Measurements from ENCODE around the gene DARS1. TPM values are rescaled to one million over a fixed set of nuclear protein-coding genes. Genes with fewer than 3 reads are reported as not detected.

Gene DARS1
- total and polyA plus RNA-seq, 2 experiments from 2014 or later: 115 to 148 TPM

DNA sequence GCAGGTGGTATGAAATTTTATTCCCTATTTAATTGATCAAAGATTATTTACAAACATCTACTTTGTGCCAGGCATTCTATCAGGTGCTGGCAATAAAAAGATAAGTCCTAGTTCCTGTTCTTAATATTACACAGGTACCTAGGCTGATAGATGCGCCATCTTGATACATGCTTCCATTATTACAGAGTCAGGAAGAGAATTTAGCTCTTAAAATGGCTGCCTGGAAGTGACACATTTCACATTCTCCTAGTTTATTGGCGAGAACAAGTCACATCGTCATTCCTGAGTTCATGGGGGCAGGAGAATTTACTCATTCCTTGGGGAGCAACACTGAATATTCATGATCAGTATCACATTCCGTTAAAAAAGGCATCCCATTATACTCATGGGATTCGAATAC is 1.1 kb upstream of the DARS1 start (continued):
- TF ChIP-seq, protein P1, sequence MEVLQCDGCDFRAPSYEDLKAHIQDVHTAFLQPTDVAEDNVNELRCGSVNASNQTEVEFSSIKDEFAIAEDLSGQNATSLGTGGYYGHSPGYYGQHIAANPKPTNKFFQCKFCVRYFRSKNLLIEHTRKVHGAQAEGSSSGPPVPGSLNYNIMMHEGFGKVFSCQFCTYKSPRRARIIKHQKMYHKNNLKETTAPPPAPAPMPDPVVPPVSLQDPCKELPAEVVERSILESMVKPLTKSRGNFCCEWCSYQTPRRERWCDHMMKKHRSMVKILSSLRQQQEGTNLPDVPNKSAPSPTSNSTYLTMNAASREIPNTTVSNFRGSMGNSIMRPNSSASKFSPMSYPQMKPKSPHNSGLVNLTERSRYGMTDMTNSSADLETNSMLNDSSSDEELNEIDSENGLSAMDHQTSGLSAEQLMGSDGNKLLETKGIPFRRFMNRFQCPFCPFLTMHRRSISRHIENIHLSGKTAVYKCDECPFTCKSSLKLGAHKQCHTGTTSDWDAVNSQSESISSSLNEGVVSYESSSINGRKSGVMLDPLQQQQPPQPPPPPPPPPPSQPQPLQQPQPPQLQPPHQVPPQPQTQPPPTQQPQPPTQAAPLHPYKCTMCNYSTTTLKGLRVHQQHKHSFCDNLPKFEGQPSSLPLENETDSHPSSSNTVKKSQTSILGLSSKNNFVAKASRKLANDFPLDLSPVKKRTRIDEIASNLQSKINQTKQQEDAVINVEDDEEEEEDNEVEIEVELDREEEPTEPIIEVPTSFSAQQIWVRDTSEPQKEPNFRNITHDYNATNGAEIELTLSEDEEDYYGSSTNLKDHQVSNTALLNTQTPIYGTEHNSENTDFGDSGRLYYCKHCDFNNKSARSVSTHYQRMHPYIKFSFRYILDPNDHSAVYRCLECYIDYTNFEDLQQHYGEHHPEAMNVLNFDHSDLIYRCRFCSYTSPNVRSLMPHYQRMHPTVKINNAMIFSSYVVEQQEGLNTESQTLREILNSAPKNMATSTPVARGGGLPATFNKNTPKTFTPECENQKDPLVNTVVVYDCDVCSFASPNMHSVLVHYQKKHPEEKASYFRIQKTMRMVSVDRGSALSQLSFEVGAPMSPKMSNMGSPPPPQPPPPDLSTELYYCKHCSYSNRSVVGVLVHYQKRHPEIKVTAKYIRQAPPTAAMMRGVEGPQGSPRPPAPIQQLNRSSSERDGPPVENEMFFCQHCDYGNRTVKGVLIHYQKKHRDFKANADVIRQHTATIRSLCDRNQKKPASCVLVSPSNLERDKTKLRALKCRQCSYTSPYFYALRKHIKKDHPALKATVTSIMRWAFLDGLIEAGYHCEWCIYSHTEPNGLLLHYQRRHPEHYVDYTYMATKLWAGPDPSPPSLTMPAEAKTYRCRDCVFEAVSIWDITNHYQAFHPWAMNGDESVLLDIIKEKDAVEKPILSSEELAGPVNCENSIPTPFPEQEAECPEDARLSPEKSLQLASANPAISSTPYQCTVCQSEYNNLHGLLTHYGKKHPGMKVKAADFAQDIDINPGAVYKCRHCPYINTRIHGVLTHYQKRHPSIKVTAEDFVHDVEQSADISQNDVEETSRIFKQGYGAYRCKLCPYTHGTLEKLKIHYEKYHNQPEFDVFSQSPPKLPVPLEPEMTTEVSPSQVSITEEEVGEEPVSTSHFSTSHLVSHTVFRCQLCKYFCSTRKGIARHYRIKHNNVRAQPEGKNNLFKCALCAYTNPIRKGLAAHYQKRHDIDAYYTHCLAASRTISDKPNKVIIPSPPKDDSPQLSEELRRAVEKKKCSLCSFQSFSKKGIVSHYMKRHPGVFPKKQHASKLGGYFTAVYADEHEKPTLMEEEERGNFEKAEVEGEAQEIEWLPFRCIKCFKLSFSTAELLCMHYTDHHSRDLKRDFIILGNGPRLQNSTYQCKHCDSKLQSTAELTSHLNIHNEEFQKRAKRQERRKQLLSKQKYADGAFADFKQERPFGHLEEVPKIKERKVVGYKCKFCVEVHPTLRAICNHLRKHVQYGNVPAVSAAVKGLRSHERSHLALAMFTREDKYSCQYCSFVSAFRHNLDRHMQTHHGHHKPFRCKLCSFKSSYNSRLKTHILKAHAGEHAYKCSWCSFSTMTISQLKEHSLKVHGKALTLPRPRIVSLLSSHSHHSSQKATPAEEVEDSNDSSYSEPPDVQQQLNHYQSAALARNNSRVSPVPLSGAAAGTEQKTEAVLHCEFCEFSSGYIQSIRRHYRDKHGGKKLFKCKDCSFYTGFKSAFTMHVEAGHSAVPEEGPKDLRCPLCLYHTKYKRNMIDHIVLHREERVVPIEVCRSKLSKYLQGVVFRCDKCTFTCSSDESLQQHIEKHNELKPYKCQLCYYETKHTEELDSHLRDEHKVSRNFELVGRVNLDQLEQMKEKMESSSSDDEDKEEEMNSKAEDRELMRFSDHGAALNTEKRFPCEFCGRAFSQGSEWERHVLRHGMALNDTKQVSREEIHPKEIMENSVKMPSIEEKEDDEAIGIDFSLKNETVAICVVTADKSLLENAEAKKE (CRISPR knock-in tag; IDR thresholded peaks at IDR 0.05): no peak
- TF ChIP-seq ZNF114 (CRISPR knock-in tag; IDR thresholded peaks at IDR 0.05) (no peak), JUNB (IDR thresholded peaks at IDR 0.05; ENCODE audit: unreplicated experiment) (no peak), EZH2 (IDR thresholded peaks at IDR 0.05; ENCODE audit: low read depth, unreplicated experiment) (no peak), CTCF (conservative IDR thresholded peaks at IDR 0.05; ENCODE audit: low read depth in 2 of 2) (no peak), CREB1 (CRISPR knock-in tag; IDR thresholded peaks at IDR 0.05; ENCODE audit: low read depth) (no peak)
- TF ChIP-seq, protein P2, sequence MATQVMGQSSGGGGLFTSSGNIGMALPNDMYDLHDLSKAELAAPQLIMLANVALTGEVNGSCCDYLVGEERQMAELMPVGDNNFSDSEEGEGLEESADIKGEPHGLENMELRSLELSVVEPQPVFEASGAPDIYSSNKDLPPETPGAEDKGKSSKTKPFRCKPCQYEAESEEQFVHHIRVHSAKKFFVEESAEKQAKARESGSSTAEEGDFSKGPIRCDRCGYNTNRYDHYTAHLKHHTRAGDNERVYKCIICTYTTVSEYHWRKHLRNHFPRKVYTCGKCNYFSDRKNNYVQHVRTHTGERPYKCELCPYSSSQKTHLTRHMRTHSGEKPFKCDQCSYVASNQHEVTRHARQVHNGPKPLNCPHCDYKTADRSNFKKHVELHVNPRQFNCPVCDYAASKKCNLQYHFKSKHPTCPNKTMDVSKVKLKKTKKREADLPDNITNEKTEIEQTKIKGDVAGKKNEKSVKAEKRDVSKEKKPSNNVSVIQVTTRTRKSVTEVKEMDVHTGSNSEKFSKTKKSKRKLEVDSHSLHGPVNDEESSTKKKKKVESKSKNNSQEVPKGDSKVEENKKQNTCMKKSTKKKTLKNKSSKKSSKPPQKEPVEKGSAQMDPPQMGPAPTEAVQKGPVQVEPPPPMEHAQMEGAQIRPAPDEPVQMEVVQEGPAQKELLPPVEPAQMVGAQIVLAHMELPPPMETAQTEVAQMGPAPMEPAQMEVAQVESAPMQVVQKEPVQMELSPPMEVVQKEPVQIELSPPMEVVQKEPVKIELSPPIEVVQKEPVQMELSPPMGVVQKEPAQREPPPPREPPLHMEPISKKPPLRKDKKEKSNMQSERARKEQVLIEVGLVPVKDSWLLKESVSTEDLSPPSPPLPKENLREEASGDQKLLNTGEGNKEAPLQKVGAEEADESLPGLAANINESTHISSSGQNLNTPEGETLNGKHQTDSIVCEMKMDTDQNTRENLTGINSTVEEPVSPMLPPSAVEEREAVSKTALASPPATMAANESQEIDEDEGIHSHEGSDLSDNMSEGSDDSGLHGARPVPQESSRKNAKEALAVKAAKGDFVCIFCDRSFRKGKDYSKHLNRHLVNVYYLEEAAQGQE (IDR thresholded peaks at IDR 0.05; ENCODE audit: unreplicated experiment): no peak

Measured in GM23338 (cell line).